K562 (cell line): ENCODE results near the gene CARMIL1. TPM values are rescaled to one million over a fixed set of nuclear protein-coding genes. Genes with fewer than 3 reads are reported as not detected.

Source experiments
- ATAC-seq: fragments of 200-7000 bp; cut with Tn5 transposase; 3 replicates; pipeline ENCODE4 v1.9.1; 2020; ENCODE audit warnings: moderate library complexity
- BruUV-seq: library from RNA; stranded (reverse); fragments of 400-500 nt; replicated peaks from 2 replicates; lab custom pipeline; 2021; lab: Mats Ljungman, UMichigan
- CTCF ChIA-PET: fragments of 300-600 bp; formaldehyde crosslinking; extraction: SDS; loops from one replicate; lab custom pipeline; 2021; ENCODE audit warnings: low intra/inter-chr PET ratio; lab: Yijun Ruan, JAX
- POLR2A ChIA-PET: fragments of 300-600, 350-650 bp; sonication (Branson Sonifier 250); formaldehyde crosslinking; extraction: SDS; loops from one replicate; lab custom pipeline; 2021; ENCODE audit warnings: antibody characterized with exemption, inconsistent platforms; lab: Yijun Ruan, JAX
- DNase-seq, 4 experiments: peaks; one replicate each; pipeline versions ENCODE4 v3.0.0 to v3.0.0-alpha.2; 2011 to 2018; ENCODE audit warnings: low spot score in 3 of 4, mixed read lengths in 3 of 4; ENCODE audit errors: extremely low read depth in 1 of 4
- FAIRE-seq: peaks from 2 replicates; lab custom pipeline; 2011; peaks lifted over from hg19 to GRCh38; lab: Jason Lieb, UNC
- H2AFZ ChIP-seq: 2 replicates; pipeline ENCODE4 v1.6.0; 2011; ENCODE audit warnings: low read depth, low read length, control low read depth, inconsistent platforms
- H3K27ac ChIP-seq: fragments of 200-600 bp; 3 replicates; pipeline ENCODE4 v1.8.0; 2011; ENCODE audit warnings: low read depth, mild to moderate bottlenecking, control low read depth, inconsistent platforms, low read length, moderate library complexity, mixed read lengths; ENCODE audit errors: extremely low read depth
- H3K27me3 ChIP-seq, 2 experiments: fragments of 300-600 bp in 1 of 2; 2 replicates in 1 of 2; 3 replicates in 1 of 2; pipeline versions ENCODE4 v1.6.0 to v1.8.0; 2011; ENCODE audit warnings: inconsistent platforms in 2 of 2, low read length in 2 of 2, mild to moderate bottlenecking in 1 of 2, mixed read lengths in 1 of 2, moderate library complexity in 1 of 2; ENCODE audit not compliant: control insufficient read depth in 2 of 2, insufficient read depth in 2 of 2
- H3K36me3 ChIP-seq: fragments of 300-600 bp; 3 replicates; pipeline ENCODE4 v1.8.0; 2011; ENCODE audit warnings: mild to moderate bottlenecking, low read length, inconsistent platforms; ENCODE audit not compliant: control insufficient read depth, insufficient read depth
- H3K4me1 ChIP-seq, 2 experiments: fragments of 200-600 bp in 1 of 2; replicated peaks in 1 of 2; 2 replicates in 1 of 2; 3 replicates in 1 of 2; pipeline versions ENCODE4 v1.5.1 to v1.8.0; 2011; ENCODE audit warnings: inconsistent platforms in 2 of 2, low read length in 2 of 2, mild to moderate bottlenecking in 1 of 2, mixed read lengths in 1 of 2, moderate library complexity in 1 of 2; ENCODE audit not compliant: control insufficient read depth in 2 of 2, insufficient read depth in 2 of 2
- H3K4me2 ChIP-seq: 2 replicates; pipeline ENCODE4 v1.6.1; 2011; ENCODE audit warnings: low read length, control low read depth, inconsistent platforms, mixed read lengths; ENCODE audit not compliant: insufficient read depth
- H3K4me3 ChIP-seq: fragments of 200-600 bp; sonication (generic), shearing (Covaris generic); 2 replicates; pipeline ENCODE4 v1.5.1; 2016; ENCODE audit warnings: control low read depth, inconsistent platforms
- H3K79me2 ChIP-seq: fragments of 200-600 bp; 3 replicates; pipeline ENCODE4 v1.8.0; 2011; ENCODE audit warnings: low read length, inconsistent platforms; ENCODE audit not compliant: control insufficient read depth, insufficient read depth
- H3K9ac ChIP-seq, 2 experiments: 2 replicates each; pipeline versions ENCODE4 v1.6.0 to v1.6.1; 2011; ENCODE audit warnings: low read depth in 2 of 2, low read length in 2 of 2, control low read depth in 1 of 2, inconsistent platforms in 1 of 2, mild to moderate bottlenecking in 1 of 2, mixed read lengths in 1 of 2; ENCODE audit not compliant: insufficient read depth in 1 of 2
- H3K9me1 ChIP-seq: one replicate; pipeline ENCODE4 v1.6.0; 2011; ENCODE audit warnings: inconsistent platforms, mild to moderate bottlenecking, low read length, moderate library complexity; ENCODE audit not compliant: control insufficient read depth, insufficient read depth
- H3K9me3 ChIP-seq: replicated peaks from 2 replicates; pipeline ENCODE4 v1.5.1; 2011; ENCODE audit warnings: low read depth, low read length, inconsistent platforms; ENCODE audit not compliant: control insufficient read depth, insufficient read depth
- H4K20me1 ChIP-seq: replicated peaks from 2 replicates; pipeline ENCODE4 v1.6.1; 2011; ENCODE audit warnings: low read length, inconsistent platforms, mixed read lengths; ENCODE audit not compliant: control insufficient read depth, insufficient read depth
- GTF2B ChIP-seq: IDR thresholded peaks from 2 replicates; pipeline ENCODE4 v1.6.1; 2011; ENCODE audit not compliant: insufficient read length; ENCODE audit errors: extremely low read depth
- MTA1 ChIP-seq: fragments of 450-650 bp; IDR thresholded peaks from 2 replicates; pipeline ENCODE4 v1.6.1; 2017; ENCODE audit warnings: borderline replicate concordance
- MYNN ChIP-seq, 2 experiments: sonication (generic); formaldehyde crosslinking in 1 of 2; IDR thresholded peaks; 2 replicates each; pipeline versions ENCODE4 v1.5.0 to v1.6.1; 2016 to 2020; ENCODE audit warnings: antibody characterized with exemption in 1 of 2, missing genetic modification reagents in 1 of 2
- PRDM10 ChIP-seq: fragments of 450-650 bp; IDR thresholded peaks from 2 replicates; pipeline ENCODE4 v1.6.1; 2018; ENCODE audit not compliant: partially characterized antibody
- STAT5B ChIP-seq: fragments of 250-450 bp; sonication (Bioruptor Pico); IDR thresholded peaks from 2 replicates; pipeline ENCODE4 v1.8.0; 2021; ENCODE audit warnings: mild to moderate bottlenecking, inconsistent platforms
- TCF3 ChIP-seq: sonication (generic); formaldehyde crosslinking; IDR thresholded peaks from 2 replicates; pipeline ENCODE4 v1.4.0; 2020; ENCODE audit warnings: mild to moderate bottlenecking, missing genetic modification reagents
- ZNF384 ChIP-seq: IDR thresholded peaks from 2 replicates; pipeline ENCODE4 v1.6.1; 2012; ENCODE audit warnings: low read depth, low read length, improper control_type of control experiment
- ZNF57 ChIP-seq: fragments of 450-650 bp; formaldehyde crosslinking; IDR thresholded peaks from 2 replicates; pipeline ENCODE4 v1.4.0; 2020; ENCODE audit warnings: mild to moderate bottlenecking, moderate library complexity
- WGBS: fragments of 100-300 bp; shearing (Covaris generic); methylation state at CpG from one replicate; pipeline ENCODE4 v1.1.6; 2016; ENCODE audit warnings: low coverage, mixed read lengths; ENCODE audit not compliant: insufficient coverage; ENCODE audit errors: missing lambda C conversion rate; 5-methylcytosine and 5-hydroxymethylcytosine counted together
- in situ Hi-C: fragments of 300-500 bp; cut with MboI; formaldehyde crosslinking; loops from 4 replicates; pipeline ENCODE4 v1.15.0; 2018; ENCODE audit warnings: inconsistent platforms, mixed read lengths
- intact Hi-C: fragments of 100-400 bp; cut with micrococcal nuclease; formaldehyde crosslinking; loops from 2 replicates; pipeline ENCODE4 v1.14.2; 2022
- polyA plus RNA-seq, 8 experiments: library from polyadenylated mRNA; depleted of rRNA in 4 of 8; stranded (reverse) in 5 of 8; unstranded in 3 of 8; fragments of >200 nt; fragmentation: Nextera tagmentation in 2 of 8; fragmentation: Illumina TruSeq in 1 of 8; extraction: Ambion mirVana in 2 of 8; extraction: Trizol in 1 of 8; gene quantifications; 2 replicates each; pipeline versions ENCODE4 v1.2.1 to v1.2.3, GENCODE V29; 2011 to 2014; ENCODE audit warnings: inconsistent platforms in 1 of 8, missing spikeins in 1 of 8
- total RNA-seq, 7 experiments: library from RNA; depleted of rRNA in 6 of 7; stranded (reverse); fragments of >200 nt in 6 of 7; fragmentation: Illumina TruSeq in 2 of 7; extraction: Trizol in 2 of 7; gene quantifications; 2 replicates each; pipeline versions ENCODE4 v1.2.1 to v1.2.3, GENCODE V29; 2011 to 2021; ENCODE audit warnings: low replicate concordance in 1 of 7
- TF ChIP-seq, protein P1 (sequence below): fragments of 450-650 bp; IDR thresholded peaks from 2 replicates; pipeline ENCODE4 v1.7.0; 2016; ENCODE audit warnings: borderline replicate concordance
- TF ChIP-seq, protein P2 (sequence below): fragments of 450-650 bp; IDR thresholded peaks from 2 replicates; pipeline ENCODE4 v1.6.1; 2017; ENCODE audit warnings: antibody characterized with exemption, mild to moderate bottlenecking

Gene CARMIL1
- total and polyA plus RNA-seq, 9 of the 15 experiments (the other 6 are each of a cell fraction or from before 2014, with no cell fraction given) = 0.04 to 0.32 (median 0.10) TPM; not detected in 1

DNA sequence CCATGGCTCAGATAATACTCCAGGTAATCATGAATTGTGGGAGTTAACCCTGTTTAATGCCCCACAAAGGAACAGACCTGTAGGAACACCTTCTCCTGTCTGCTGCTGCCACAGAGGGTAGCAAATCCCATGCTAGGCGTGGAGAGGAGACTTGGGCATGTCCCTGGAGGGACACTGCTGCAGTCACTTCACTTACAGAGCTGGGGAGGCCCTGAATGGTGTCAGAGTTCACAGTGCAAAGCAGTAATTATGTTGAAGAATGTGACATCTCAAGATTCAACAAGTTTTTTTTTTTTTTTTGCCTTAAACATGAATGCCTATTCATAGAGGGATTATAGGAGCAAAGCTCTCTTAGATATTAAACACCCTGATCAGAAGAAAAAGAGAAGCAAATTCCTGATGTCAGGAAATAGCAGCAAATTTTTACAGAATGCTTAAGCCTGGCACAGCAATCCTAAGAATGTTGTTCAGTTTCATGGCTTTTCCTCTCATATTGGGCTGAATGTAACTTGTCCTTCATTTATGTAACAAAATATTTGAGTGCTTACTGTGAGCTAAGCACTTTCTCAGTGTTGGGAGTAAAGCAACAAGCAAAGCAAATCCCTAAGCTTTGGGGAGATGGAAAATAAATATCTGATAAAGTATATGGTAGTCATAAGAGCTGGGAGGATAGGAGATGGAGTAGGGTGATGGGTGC is 45.0 kb downstream of the CARMIL1 start:
- no peak overlapping the region for H3K27ac ChIP-seq
- H3K9me1 ChIP-seq = no peaks in the 10 kb centered on the region
- no peaks in the 10 kb centered on the region for H3K79me2 ChIP-seq
- no peak for ATAC-seq
- H3K36me3 ChIP-seq = no peaks in the 10 kb centered on the region
- BruUV-seq = no TSS peak
- no peaks in the 10 kb centered on the region; the same call in 1 of the 2 replicates for H3K9me3 ChIP-seq
- H3K4me1 ChIP-seq = no peaks in the 10 kb centered on the region
- in situ Hi-C loops = no loop called here
- no peak overlapping the region for H3K4me2 ChIP-seq
- ChIA-PET POLR2A (no interaction called here), CTCF (no interaction called here)
- no peak overlapping the region for H2AFZ ChIP-seq
- WGBS = 0% methylated on average over 1 of the region's 1 CpG
- H3K9ac ChIP-seq = no peak overlapping the region
- FAIRE-seq = no peak
- no peaks in the 10 kb centered on the region for H4K20me1 ChIP-seq
- no peak for DNase-seq
- no peak overlapping the region for H3K4me3 ChIP-seq
- intact Hi-C loops = no loop called here
- no peaks in the 10 kb centered on the region; a peak in 1 of 5 replicates for H3K27me3 ChIP-seq
- TF ChIP-seq GTF2B (no peak), ZNF384 (no peak), TCF3 (CRISPR knock-in tag) (no peak), PRDM10 (no peak), MYNN (IDR thresholded peaks at IDR 0.05) (no peak), MYNN (CRISPR knock-in tag; IDR thresholded peaks at IDR 0.05) (no peak), ZNF57 (CRISPR knock-in tag) (no peak), MTA1 (no peak), STAT5B (CRISPR knock-in tag) (no peak)
- TF ChIP-seq, protein P1, sequence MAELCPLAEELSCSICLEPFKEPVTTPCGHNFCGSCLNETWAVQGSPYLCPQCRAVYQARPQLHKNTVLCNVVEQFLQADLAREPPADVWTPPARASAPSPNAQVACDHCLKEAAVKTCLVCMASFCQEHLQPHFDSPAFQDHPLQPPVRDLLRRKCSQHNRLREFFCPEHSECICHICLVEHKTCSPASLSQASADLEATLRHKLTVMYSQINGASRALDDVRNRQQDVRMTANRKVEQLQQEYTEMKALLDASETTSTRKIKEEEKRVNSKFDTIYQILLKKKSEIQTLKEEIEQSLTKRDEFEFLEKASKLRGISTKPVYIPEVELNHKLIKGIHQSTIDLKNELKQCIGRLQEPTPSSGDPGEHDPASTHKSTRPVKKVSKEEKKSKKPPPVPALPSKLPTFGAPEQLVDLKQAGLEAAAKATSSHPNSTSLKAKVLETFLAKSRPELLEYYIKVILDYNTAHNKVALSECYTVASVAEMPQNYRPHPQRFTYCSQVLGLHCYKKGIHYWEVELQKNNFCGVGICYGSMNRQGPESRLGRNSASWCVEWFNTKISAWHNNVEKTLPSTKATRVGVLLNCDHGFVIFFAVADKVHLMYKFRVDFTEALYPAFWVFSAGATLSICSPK = no peak
- TF ChIP-seq, protein P2, sequence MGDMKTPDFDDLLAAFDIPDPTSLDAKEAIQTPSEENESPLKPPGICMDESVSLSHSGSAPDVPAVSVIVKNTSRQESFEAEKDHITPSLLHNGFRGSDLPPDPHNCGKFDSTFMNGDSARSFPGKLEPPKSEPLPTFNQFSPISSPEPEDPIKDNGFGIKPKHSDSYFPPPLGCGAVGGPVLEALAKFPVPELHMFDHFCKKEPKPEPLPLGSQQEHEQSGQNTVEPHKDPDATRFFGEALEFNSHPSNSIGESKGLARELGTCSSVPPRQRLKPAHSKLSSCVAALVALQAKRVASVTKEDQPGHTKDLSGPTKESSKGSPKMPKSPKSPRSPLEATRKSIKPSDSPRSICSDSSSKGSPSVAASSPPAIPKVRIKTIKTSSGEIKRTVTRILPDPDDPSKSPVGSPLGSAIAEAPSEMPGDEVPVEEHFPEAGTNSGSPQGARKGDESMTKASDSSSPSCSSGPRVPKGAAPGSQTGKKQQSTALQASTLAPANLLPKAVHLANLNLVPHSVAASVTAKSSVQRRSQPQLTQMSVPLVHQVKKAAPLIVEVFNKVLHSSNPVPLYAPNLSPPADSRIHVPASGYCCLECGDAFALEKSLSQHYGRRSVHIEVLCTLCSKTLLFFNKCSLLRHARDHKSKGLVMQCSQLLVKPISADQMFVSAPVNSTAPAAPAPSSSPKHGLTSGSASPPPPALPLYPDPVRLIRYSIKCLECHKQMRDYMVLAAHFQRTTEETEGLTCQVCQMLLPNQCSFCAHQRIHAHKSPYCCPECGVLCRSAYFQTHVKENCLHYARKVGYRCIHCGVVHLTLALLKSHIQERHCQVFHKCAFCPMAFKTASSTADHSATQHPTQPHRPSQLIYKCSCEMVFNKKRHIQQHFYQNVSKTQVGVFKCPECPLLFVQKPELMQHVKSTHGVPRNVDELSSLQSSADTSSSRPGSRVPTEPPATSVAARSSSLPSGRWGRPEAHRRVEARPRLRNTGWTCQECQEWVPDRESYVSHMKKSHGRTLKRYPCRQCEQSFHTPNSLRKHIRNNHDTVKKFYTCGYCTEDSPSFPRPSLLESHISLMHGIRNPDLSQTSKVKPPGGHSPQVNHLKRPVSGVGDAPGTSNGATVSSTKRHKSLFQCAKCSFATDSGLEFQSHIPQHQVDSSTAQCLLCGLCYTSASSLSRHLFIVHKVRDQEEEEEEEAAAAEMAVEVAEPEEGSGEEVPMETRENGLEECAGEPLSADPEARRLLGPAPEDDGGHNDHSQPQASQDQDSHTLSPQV = no peak
